GM18511 (cell line): ENCODE data around the gene CFAP298.
A peak's percentile ranks its signal among the peaks of the same experiment; 100 is the strongest.
"Not testable (repeated sequence)": the region's sequence is repeated elsewhere in the genome, so short reads cannot be mapped to it uniquely, and the experiment has no call there.

ENCODE experiments used
- ATAC-seq: cut with Tn5 transposase; IDR thresholded peaks from one replicate; pipeline ENCODE4 v1.9.1; 2021; ENCODE audit warnings: mild to moderate bottlenecking, moderate library complexity; ENCODE audit not compliant: unreplicated experiment

Gene CFAP298

DNA sequence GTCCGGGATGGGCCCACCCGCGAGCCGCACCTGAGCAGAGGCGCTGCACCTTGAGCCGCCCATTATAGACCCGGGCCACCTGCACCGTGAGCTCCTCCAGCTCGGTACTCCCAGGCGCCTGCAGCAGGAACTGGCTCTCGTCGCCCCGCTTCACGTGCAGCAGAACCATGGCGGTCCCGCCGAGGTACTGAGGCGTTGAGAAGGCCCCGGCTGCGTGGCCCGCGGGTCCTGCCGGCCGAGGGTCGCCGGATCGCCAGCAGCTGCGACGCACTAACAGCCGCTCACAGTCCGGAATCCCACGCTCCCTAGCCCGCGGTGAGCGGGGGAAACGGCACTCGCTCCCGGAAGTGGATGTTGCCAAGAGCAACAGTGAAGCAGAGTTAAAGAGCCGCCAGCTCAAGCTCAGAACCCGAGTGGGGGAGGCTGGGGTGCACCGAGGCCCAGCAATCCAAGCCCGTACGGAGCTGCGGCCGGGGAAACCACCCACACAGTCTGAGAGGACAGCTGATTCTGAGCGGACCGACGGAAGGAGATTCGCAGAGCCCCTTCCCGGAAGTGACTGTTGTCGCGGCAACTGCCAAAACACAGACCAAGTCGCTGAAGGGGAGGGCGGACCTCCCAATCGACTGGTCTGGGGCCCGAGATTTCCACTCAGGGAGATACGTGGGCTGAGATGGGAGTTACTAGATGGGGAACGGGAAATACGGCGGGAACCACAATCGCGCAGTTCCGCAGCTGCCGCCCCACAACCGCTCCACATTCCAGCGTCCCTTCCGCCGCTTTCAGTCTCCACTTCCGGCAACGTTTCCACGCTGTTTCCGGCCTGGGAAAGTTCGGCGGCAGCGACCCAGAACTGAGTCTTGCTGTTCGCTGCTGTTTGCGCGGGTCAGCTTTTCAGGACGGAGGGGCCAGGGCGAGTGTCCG lies at the start of gene CFAP298:
Gene CFAP298, minus strand, starts transcription at position 303 of the 924 bp plus-strand sequence. Its CDS starts 134 bp downstream, at position 169.
- peak; percentile 97 for ATAC-seq

DNA sequence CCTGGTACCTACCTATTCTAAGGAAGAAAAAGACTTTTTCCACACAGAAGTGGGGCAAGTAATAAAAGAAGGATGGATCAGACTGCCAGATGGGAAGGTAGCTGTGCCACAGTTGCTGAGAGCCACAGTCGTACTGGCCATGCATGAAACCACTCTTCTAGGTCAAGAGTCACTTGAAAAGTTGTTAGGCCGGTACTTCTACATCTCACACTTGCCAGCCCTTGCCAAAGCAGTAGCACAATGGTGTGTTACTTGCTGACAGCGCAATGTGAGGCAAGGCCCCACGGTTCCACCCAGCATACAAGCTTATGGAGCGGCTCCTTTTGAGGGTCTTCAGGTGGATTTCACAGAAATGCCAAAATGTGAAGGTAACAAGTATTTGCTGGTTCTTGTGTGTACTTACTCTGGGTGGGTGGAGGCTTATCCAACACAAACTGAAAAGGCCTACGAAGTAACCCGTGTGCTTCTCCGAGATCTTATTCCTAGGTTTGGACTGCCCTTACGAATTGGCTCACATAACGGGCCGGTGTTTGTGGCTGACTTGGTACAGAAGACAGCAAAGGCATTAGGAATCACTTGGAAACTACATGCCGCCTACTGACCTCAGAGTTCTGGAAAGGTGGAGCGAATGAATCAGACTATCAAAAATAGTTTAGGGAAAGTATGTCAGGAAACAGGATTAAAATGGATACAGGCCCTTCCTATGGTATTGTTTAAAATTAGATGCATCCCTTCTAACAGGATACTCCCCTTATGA lies 49.0 kb upstream of the CFAP298 start:
- not testable (repeated sequence) for ATAC-seq

GRCh38 chr21:32658524-32658923 lies 46.3 kb upstream of the CFAP298 start:
- ATAC-seq = no peak

DNA sequence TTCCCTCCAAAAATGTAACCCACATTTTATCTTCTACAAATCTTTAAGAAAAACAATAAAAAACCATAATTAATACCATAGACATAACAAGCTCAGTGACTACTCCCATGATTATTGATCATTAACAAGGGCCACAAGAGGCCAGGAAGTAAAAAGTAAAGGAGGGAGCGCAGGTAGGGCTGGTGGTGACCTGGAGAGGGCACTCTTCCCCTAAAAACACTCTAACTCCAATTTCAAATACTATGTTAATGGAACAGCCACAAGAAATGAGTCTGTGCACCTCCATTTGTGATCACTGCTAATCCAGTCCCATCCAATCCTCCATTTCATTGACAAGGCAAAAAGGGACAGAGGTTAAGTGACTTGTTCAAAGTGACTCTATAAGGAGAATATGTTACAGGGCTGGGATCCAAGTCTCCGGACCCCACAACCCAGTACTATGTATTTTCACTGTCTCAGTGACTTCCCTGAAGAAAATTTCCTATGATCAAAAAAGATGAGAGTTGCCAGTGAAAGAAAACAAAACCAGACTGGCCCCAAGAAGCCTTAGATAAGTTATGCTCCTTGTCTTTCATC lies 41.2 kb upstream of the CFAP298 start:
- peak; percentile 62 for ATAC-seq

- ATAC-seq = no peak
Measured at GRCh38 chr21:32648165-32648564, 36.0 kb upstream of the CFAP298 start.

- ATAC-seq = no peak
Measured at GRCh38 chr21:32645261-32646182, 33.3 kb upstream of the CFAP298 start.

- ATAC-seq = no peak
Measured at GRCh38 chr21:32641710-32642698, 29.8 kb upstream of the CFAP298 start.

DNA sequence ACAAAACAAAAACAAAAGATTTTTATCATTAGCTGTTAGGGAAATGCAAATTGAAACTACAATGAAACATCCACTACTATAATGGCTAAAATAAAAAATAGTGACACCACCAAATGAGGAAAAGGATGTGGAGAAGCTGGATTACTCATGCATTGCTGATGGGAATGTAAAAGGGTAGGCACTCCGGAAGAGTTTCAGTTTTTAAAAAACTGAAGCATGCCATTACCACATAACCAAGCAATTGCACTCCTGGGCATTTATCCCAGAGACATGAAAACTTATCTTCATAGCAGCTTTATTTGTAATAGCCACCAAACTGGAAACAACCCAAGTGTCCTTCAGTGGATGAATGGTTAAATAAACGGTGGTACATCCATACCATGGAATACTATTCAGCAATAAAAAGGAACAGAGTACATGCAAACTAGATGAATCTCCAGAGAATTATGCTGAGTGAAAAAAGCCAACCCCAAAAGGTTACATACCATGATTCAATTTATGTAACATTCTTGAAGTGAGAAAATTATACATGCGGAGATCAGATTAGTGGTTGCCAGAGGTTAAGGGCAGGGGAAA lies 14.5 kb upstream of the CFAP298 start:
- ATAC-seq = no peak

- not testable (repeated sequence) for ATAC-seq
Measured at GRCh38 chr21:32618218-32618617, 6.0 kb upstream of the CFAP298 start.

- no peak for ATAC-seq
Measured at GRCh38 chr21:32613436-32614043, 1.4 kb upstream of the CFAP298 start.

DNA sequence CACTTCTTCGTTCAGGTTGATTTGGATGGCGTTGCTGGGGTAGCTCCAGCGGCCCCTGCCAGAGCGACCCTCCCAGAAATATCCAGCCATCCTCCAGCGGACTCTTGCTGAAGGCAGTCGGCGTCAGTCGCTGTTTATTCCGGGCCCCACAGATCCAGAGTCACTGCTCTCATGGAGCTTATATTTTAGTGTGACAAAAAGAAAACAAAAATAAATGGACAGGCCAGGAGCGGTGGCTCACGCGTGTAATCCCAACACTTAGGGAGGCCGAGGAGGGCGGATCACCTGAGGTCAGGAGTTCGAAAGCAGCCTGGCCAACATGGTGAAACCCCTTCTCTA lies 791 bp upstream of the CFAP298 start:
- ATAC-seq = peak; percentile 10

DNA sequence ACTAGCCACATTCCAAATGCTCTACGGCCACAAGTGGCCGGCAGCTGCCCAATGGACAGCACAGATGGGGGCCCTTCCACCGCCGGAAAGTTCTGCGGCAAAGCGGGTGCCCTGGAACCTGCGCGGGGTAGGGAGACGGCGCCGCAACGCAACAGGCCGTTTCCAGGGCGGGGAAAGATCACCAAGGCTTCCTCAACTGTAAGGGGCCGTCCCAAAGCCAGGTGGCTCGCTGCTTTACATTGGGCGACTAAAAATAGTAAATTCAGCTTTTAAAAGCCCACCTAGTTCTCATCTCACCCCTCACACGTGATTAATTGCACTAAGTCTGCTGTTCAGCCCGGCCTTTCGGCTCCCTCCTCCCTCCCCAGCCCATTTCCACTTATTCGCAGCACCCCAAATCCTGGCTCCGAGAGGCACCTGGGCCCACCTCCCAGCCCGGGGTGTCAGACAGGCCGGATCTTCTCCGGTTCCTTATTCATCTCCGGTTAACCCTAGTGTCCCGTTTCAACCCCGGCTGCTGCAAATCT lies 643 bp downstream of the CFAP298 start:
- peak; percentile 12 for ATAC-seq

DNA sequence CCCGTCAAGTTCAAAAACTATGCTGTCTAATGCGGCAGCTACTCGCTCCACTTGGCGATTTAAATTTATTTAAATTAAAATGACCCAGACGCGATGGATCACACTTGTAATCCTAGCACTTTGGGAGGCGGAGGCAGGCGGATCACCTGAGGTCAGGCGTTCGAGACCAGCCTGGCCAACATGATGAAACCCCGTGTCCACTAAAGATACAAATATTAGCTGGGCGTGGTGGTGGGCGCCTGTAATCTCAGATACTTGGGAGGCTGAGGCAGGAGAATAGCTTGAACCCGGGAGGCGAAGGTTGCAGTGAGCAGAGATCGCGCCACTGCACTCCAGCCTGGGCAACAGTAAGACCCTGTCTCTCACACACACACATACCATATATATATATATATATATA lies 1.2 kb downstream of the CFAP298 start:
- not testable (repeated sequence) for ATAC-seq

GRCh38 chr21:32608851-32609250 lies 3.3 kb downstream of the CFAP298 start:
- ATAC-seq = no peak

GRCh38 chr21:32605469-32605868 lies 6.7 kb downstream of the CFAP298 start:
- no peak for ATAC-seq

GRCh38 chr21:32604464-32604863 lies 7.7 kb downstream of the CFAP298 start:
- ATAC-seq = no peak

DNA sequence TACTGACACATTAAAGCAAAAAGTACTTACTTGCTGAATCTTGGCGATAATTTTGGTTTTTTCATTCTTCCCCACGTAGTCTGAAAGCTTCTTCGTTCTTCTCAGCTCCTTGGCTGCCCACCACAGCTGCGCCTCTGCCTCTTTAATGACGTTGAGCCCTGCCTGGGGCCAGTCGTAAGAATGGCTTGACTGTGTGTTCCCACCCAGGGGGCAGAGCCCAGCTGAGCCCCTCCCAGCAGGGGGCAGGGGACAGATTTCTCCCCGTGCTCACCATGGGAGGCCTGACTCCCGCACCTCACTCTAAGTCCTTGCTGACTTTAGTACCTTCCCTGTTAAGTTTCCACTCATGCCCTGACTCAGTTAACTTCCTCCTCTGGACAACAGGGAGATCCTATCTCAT lies 9.0 kb downstream of the CFAP298 start:
- ATAC-seq = no peak

DNA sequence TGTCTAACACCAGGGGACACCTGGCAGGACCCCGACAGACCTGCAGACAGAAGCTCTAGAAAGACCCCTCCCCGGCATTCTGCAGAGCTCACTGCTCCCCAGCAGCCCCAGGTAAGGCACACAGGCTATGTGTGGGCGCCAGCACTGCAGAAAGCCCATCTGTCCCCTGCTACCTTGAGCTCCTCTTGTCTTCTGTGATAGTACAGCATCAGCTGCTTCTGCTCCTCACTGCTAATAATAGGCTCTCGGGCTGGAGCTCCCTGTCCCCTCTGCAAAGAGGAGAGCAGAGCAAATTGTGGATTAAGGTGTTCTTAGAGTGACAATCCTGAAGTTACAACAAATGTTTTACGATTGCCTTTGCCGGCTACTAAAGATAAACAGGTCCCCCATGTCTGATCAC lies 10.1 kb downstream of the CFAP298 start:
- ATAC-seq = no peak
